ENCODE measurements around the gene APOBEC3B. TPM values are rescaled to one million over a fixed set of nuclear protein-coding genes. Genes with fewer than 3 reads are reported as not detected.

The APOBEC3B gene
- total RNA-seq, 4 donors from 2014 or later = 1.7 to 5.1 (median 2.9) TPM; not detected in 1

GRCh38 chr22:38971791-38972190 lies 10.4 kb upstream of the APOBEC3B start:
- WGBS, 2 donors = 90 to 92% methylated on average over 3 of the region's 3 CpGs
- H3K4me1 ChIP-seq = peaks cover 0 to 22% of the 10 kb centered on the region in 2 donors
- TF ChIP-seq CTCF (IDR thresholded peaks at IDR 0.05) = no peak
- TF ChIP-seq POLR2A (IDR thresholded peaks at IDR 0.05) = no peak
- no peaks in the 10 kb centered on the region for H3K36me3 ChIP-seq
- intact Hi-C loops (cut with DNase I) = no loop called here
- H3K27ac ChIP-seq = no peak overlapping the region
- DNase-seq = no peak
- no peak overlapping the region for H3K4me3 ChIP-seq (replicated peaks in 1 of 3)
- no peaks in the 10 kb centered on the region for H3K27me3 ChIP-seq
- H3K9me3 ChIP-seq = no peaks in the 10 kb centered on the region

GRCh38 chr22:38972558-38972957 lies 9.6 kb upstream of the APOBEC3B start:
- Histone ChIP-seq H3K36me3 (no peaks in the 10 kb centered on the region), H3K27ac (no peak overlapping the region), H3K27me3 (no peaks in the 10 kb centered on the region), H3K9me3 (no peaks in the 10 kb centered on the region), H3K4me1 (peaks cover 0 to 22% of the 10 kb centered on the region in 2 donors), H3K4me3 (replicated peaks in 1 of 3) (no peak overlapping the region)
- 80 to 83% methylated on average over 5 of the region's 5 CpGs for WGBS, 2 donors
- intact Hi-C loops (cut with DNase I) = no loop called here
- DNase-seq = no peak
- no peak for TF ChIP-seq CTCF (IDR thresholded peaks at IDR 0.05)

GRCh38 chr22:38973289-38974169 lies 8.6 kb upstream of the APOBEC3B start:
- H3K36me3 ChIP-seq = no peaks in the 10 kb centered on the region
- TF ChIP-seq POLR2A (IDR thresholded peaks at IDR 0.05) = no peak
- peak in 5 of 6 experiments; percentile 58 to 84 (median 64) for TF ChIP-seq CTCF (IDR thresholded peaks at IDR 0.05)
- no peaks in the 10 kb centered on the region for H3K9me3 ChIP-seq
- no peak overlapping the region for H3K4me3 ChIP-seq (replicated peaks in 1 of 3)
- H3K27ac ChIP-seq = peak overlapping the region in 1 of 3 donors; percentile 67
- peaks cover 0 to 22% of the 10 kb centered on the region in 2 donors for H3K4me1 ChIP-seq
- DNase-seq = peak; percentile 53 to 56
- no peaks in the 10 kb centered on the region for H3K27me3 ChIP-seq
- WGBS, 2 donors = 49% methylated on average over 15 of the region's 15 CpGs
- intact Hi-C loops (cut with DNase I) = no loop called here

- WGBS, 2 donors = 84 to 90% methylated on average over 15 to 18 of the region's 18 CpGs
- no peak overlapping the region for H3K4me3 ChIP-seq (replicated peaks in 1 of 3)
- intact Hi-C loops (cut with DNase I) = no loop called here
These were observed 7.8 kb upstream of the APOBEC3B start for GRCh38 chr22:38974170-38974825.

More at GRCh38 chr22:38974170-38974825, 7.8 kb upstream of the APOBEC3B start:
- peak overlapping the region in 2 of 3 donors; percentile 67 to 77 for H3K27ac ChIP-seq
- no peaks in the 10 kb centered on the region for H3K36me3 ChIP-seq
- peaks cover 0 to 22% of the 10 kb centered on the region in 2 donors for H3K4me1 ChIP-seq
- H3K9me3 ChIP-seq = no peaks in the 10 kb centered on the region
- no peak for TF ChIP-seq CTCF (IDR thresholded peaks at IDR 0.05)
- no peak for TF ChIP-seq POLR2A (IDR thresholded peaks at IDR 0.05)
- DNase-seq = no peak
- H3K27me3 ChIP-seq = no peaks in the 10 kb centered on the region

Data from thyroid gland (tissue), 4 donors.